ENCODE measurements around the gene DTX3.
"Not testable (repeated sequence)": the region's sequence is repeated elsewhere in the genome, so short reads cannot be mapped to it uniquely, and the experiment has no call there.

DTX3 gene

DNA sequence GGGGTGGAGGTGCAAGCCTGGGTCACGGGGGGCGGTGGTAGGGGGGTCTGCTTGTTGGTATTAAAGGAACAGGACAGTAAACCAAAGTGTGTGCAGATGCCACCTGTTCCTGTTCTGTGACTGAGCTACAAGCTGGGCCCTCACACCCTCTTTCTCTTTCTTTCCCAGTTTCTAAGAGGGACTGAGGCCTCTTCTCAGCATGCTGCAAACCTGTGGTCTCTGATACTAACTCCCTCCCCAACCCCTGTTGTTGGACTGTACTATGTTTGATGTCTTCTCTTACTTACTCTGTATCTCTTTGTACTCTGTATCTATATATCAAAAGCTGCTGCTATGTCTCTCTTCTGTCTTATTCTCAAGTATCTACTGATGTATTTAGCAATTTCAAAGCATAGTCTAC is 20.6 kb upstream of the DTX3 start:
- no peak for DNase-seq

DNA sequence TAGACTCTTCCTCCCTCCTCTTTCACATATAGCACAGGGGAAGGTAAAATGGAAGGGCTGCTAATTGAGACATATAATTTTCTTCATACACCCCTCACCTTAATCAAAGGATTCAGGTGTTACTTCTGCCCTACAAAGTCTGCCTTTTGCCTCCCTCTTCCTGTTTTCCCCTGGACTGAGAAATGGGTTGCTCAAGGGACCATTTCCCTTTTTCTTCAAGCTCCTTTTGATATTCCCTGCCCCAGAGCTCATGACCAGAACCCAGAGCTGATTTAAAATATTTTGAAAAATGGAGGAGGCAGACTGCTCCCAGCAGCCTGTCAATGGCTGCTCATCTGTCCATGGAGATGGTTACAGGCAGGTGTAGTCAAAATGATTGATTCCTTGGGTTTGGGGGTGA is 19.9 kb upstream of the DTX3 start:
- no peak for DNase-seq

DNA sequence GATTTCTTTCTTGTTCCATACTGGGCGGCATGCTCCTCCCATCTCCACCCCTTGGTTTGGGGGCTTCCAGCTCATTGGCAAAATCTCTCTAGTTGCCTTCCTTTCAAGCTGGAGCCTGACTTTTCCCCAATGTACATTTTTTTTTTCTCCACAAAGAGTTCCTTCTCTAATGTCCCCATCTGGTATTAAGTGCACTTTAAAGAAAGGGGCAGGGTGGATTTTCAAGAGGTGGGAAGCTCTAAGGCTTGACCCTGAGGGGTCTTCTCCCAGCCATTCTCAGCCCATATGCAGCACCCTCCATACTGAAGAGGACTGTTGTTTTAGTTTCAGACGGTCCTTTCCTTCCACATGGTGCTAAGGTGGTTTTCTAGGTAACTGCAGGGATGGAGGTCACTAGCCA is 19.5 kb upstream of the DTX3 start:
- DNase-seq: no peak

DNA sequence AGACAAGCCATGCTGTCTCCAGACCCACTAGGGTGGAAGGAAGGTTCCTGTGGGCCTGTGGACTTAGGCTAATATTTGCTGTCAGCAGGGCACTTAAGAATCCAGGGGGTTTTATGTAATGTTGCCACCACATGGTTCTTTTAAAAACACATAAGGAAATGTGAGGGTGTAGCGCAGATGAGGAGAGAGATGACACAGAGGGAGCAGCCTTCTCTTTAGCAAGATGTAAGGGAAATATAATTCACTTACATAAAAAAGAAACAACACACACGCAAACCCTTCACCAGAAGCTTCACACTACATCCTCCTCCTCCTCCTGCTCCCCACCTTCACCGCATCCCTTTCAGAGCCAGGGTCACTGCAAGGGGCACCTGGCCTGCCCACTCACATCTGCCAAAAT is 18.5 kb upstream of the DTX3 start:
- no peak for DNase-seq

DNA sequence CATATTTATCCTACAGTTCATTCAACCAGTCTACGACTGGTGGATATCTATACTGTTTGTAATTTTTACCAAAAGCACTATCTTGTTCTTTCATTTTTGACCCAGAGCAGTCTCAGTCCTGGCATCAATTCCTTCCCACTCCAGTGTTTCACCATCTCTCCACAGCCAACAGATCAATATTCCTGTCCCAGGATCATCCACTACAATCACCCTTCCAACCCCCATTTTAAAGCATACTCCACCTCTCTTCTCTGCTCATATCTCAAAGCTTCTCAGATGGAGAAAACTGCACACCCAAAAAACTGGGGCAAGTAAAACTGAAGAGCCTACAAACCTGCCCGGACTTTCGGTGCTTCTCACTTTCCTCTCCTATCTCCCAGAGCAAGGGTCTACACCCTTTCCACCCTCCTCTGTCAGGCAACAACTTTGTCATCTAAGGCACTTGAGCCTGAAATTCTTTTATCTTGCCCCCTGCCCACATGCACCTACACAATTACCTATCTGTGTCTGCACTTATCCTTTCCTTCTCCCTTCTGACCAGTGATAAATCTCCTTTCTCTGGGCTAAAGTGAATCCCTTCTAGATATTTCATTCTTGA is 17.7 kb upstream of the DTX3 start:
- DNase-seq: no peak

DNA sequence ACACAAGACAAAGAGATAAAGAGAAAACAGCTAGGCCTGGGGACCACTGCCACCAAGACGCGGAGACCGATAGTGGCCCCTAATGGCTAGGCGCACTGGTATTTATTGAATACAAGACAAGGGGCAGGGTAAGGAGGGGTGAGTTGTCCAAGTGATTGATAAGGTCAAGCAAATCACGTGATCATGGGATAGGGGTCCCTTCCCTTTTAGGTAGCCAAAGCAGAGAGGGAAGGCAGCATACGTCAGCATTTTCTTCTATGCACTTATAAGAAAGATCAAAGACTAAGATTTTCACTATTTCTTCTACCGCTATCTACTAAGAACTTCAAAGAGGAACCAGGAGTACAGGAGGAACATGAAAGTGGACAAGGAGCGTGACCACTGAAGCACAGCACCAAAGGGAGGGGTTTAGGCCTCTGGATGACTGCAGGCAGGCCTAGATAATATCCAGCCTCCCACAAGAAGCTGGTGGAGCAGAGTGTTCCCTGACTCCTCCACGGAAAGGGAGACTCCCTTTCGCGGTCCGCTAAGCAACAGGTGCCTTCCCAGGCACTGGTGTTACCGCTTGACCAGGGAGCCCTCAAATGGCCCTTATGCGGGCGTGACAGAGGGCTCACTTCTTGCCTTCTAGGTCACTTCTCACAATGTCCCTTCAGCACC is 15.5 kb upstream of the DTX3 start:
- not testable (repeated sequence) for DNase-seq

DNA sequence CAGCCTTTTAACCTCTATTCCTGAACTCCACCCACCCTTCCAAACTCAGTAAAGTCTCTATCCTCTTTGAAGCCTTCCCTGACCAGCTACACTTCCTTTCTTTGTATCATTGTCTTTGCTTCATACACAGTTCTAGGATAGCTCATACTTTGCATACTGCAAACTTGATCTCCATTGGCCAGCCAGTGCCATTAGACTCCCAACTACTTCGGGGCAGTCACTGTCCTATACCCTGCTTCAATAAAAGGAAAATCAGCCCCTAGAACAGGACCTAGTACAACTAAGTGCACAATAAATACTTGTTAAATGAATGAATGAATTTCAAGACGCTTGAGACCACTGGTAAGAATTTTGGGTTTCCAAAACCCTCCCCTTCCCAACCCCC is 14.2 kb upstream of the DTX3 start:
- no peak for DNase-seq

DNA sequence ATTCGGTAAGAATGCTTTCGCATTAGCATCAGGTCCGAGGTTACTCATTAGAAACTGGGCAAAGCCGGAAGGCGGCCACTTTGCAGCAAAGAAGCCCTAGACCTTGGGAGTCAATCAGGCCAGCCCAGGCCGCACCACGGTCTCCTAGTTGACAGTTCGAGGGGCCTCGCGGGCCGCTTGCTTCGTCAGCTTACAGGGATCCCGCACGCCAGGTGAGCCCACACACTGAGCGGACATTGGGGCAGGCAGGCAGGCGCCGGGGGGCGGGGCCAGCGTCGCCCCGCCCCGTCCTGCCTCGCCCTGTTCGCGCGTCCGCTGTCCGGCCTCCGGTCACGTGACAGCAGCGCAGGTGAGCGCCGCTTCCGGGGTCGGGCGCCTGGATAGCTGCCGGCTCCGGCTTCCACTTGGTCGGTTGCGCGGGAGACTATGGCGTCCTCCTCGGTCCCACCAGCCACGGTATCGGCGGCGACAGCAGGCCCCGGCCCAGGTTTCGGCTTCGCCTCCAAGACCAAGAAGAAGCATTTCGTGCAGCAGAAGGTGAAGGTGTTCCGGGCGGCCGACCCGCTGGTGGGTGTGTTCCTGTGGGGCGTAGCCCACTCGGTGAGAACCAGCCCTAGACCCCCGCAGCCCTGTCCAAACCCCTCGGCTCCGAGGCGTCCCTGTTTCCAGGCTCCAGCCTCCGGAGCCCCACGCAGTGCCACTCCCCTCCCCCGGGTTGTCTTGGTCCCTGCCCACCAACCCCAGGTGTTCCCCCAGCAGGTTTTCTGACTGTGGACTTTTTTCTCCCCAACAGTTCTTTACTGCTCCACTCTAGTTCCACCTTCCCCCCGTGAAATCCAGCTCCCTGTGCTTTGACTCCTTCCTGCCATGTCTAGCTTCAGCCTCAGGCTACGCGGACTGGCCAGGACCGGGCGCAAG is 13.5 kb upstream of the DTX3 start, which contains the start of gene PIP4K2C:
Gene PIP4K2C (plus strand): TSS at position 329 of the 918 bp plus-strand sequence. CDS start 98 bp downstream, at position 427.
- DNase-seq: peak; percentile 76

DNA sequence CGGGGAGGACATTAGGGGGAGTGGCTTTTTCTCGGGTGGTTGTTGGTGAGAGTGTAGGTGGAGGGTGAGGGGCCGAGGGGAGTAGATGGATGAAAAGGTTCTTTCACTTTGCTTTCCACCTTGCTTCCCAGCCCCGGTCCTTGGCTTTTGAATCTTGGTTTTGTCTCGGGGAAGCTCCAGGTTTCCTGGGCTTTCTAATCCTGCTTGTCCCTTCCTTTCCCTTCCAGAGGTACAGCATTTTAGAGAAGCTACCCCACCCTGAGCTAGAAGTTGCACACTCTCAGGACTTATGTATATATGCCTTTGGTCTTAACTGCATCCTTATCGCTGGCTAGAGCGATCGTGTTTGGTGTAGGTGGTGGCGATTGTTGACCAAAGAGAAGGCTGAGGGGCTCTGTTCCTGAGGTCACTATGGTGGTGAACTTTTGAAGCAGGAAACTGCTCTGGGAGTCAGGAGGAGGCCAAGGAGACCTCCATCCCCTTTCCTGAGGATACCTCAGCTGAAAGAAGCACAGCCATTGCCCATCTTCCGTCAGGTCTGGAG is 12.8 kb upstream of the DTX3 start:
- no peak for DNase-seq

DNA sequence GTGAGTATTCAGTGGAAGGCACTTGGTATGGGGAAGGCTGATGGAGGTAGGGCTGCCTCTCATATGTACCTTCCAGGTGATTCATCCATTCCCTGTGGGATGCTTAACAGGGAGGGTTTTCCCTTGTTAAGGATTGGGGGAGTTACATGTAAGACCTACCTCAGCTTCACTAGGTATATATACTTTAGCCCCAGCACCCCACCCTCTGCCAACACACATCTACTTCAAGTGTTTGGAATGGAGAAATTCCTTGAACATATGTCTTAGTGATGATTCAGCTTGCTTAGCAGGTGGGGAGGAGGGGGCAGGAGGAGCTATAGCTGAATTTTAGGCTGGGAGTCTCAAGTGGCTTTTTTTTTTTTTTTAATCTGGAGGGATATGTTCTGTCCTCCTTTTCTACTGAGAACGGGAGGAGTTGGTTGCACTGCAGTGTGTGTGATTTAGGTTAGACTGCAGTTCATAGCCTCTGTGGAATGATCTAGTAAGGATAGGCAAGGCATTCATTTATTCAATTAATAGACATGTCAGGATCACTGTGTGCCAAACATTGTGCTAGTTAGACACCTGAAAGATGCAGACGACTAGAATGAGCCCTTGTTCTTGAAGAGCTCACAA is 12.0 kb upstream of the DTX3 start:
- DNase-seq: no peak

DNA sequence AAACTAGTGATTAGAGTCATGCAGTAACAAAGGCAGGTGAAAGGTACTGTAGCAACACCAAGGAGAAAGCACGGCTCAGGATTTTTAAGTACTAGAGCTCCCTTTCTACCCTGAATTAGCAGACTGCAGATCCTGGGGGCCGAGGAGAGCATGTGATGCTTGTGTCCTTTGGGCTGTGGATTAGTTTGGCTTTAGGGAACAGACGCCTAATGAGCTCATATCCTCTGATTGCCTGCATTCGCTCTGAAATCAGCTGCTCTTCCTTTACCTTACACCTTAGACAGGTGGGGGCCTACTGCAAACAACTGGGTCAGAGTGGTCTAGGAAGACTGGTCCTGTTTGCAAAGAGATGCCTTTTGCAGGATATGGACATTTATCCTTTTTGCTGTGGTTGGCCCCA is 11.4 kb upstream of the DTX3 start:
- DNase-seq: no peak

DNA sequence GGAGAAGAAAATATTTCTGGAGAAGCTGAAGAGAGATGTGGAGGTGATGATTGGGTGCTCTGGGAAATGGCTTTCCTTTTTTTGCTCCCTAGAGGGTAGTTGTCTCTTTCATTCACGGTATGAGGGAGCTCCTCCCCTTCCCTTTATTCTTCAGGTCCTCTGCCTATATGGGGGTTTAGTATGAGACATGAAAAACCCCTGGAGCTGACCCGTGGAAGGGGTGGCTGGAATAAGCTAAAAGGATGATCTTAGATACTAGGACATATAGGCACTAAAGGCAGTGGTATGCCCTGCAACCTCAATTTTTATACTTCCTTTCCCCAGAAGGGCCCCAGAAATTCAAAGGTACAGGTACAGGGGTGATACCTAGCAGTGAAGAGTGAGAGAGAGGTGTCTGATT is 4.2 kb upstream of the DTX3 start:
- no peak for DNase-seq

DNA sequence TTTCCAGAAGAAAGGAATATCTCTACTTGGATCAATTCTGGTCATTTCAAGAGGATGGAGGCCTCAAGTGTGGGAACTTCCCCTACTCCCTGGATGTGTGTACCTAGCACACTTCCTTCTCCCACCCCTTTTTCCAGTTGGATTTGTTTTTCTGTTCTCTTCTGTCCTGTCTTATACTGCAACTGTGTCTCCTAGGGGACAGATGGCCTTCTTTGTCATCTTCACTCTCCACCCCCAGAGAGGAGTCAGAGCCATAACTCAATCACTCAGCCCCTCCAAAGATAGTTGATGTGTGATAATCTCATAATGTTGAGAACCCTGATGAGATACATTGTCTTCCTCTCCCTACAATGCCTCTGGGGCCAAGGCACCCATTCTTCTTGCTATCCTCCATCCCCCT is 2.1 kb upstream of the DTX3 start:
- no peak for DNase-seq

DNA sequence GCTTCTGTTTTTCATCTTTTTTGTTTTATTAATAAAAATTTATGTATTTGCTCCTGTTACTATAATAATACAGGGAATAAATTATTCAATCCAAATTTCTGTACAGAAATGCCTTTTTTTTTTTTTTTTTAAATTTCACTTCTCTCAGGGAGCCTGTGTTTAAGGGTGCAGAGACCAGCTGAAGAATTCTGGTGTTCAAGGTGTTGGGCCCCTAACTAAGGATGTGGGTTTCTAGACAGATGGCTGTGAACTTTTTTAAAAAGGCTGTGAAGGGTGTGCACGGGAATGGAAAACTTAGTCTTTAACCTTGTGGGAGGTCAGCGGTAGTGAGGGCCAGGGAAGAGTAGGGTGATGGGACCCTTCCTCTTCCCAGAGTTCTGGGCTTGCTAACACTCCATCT is 1.3 kb upstream of the DTX3 start:
- no peak for DNase-seq

DNA sequence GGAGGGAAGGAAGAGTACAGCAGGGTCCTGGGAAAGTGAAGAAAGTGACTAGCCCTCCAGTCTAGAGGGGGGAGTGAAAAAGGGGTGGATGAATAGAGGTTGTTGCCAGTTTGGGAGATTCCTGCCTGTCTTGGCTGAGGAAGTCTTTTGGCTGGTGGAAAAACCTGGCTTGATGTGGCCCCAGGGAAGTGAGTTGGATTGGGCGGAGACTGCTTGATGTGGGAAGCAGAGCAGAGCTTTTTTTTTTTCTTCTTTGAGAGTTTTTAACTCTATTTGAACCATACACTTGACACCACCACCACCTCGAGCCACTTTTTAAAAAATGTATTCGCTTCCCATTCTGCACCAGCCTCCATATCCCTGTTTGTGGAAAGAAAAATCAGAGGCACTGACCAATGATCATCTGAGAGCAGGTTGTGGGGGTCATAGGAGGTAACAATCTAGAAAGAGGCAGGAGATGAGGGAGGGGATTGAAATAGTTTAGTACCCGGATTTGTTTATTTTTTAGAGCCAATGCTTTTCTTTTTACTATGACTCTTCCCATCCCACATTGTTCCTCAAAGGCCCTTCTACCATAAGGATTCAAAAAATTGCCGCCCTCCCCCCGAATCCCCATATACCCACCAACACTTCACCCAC is 690 bp upstream of the DTX3 start:
- no peak for DNase-seq

DNA sequence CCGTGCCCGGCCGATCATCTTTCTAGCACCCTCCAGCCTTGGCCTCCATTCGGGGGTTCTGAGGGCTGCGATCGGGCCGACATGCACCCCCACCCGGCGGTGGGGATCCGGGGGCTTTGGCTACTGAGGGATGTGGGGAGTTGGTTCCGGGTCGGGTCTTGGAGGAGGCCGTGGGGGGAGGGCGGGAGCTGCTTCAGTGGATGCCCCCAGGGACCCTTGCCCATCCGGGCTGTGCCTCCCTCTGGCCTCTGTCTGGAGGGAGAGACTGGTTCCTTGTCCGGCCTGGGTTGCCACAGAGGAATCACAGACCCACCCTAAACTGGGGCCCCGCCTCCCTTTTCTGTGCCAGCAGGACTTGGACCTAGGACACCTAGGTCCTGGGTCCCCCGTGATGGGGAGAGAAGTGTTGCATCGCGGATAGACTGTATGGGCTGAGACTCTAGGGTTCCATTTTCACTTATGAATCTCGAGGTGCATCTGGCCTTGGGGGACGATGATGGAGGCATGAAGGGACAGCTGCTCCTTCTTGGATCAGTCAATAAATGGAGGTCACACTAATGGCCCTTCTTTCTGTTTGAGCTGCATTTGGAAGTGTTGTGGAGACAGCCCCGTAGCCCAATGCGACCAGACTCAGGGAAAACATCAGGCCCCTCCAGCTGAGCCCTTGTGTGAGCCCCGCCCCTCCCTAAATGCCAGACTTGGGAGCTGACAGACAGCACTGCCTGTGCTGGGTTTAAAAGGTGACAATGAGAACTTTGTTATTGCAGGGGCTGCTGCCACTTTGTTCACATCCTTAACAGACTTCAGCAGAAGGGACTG is 577 bp downstream of the DTX3 start:
- DNase-seq: no peak

DNA sequence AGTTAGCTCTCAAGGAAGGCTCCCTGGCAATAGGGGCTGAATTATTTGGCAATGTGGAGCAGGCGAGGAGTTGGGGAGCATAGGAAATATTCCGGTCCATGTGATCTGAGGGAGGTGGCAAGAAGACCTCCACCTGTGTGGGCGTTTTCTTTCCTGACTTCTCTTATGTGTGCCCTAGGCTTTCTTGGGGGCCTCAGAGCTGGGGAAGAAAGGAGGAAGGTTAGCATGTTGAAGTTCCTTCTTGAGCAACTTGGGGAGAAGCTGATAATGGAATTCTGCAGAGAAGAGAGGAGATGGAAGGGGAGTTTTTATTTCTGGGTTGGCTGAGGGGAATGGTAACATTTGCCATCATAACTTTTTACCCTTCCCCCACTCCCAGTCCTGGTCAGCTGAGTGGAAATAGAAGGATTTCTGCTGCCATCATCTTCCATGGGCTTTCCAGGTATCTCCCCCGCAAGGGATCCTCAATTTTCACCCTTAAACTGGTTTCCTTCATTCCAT is 1.2 kb downstream of the DTX3 start:
- DNase-seq: no peak

DNA sequence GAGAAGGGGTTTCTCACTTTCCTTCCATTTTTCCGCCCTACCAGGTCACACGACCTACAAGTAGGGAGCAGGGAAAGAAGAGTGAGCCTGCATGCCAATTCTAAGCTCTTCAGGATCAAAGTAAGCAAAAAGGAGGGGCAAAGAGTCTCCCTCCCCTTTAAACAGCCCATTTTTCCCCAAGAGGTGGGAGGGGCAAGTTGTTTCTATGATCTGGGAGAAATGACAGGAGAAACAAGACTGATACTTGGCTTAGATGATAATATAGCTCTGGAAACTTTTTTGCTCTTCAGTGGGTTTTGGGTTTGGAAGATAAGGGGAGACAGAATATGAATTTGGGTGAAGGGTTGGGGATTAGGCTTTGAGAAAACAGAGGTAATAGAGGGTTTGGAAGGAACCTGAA is 1.8 kb downstream of the DTX3 start:
- DNase-seq: no peak

DNA sequence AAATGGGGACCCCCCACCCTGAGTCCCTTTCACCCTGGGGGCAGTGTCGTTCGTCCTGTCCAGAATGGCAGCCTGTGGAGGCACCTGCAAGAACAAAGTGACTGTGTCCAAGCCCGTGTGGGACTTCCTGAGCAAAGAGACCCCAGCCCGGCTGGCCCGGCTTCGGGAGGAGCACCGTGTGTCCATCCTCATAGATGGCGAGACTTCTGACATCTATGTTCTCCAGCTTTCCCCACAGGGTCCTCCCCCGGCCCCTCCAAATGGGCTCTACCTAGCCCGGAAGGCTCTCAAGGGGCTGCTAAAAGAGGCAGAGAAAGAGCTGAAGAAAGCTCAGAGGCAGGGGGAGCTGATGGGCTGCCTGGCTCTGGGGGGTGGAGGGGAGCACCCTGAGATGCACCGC is 2.2 kb downstream of the DTX3 start:
- DNase-seq: no peak

DNA sequence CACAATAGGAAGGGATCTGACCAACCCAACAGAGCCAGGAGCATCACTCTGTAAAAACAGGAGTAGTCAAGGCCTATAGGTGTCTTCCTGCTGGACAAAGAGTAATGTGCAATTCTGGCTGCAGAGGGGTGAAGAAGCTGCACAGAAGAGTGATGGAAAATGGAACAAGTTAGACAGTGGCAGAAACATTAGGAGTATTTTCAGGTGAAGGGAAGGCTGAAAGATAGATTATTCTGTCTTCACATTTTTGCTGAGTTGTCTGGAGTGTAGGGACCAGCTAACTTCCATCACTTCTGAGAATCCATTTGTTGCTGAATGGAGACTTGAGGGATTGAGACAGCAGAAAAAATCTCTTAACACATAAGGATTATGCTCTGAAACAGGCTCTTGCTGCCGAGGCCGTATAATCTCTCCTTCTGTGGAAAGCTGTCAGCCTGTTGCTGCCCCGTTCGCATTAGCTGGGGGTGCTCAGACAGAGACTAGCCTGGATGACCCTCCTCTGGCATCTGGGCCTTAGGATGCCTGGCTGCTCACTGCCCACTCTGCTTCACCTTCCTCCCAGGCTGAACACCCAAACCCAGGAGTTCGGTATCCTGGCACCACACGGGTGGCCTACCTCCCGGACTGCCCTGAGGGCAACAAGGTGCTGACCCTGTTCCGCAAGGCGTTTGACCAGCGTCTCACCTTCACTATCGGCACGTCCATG is 3.5 kb downstream of the DTX3 start:
- DNase-seq: no peak
